GM15510 (cell line): ENCODE results near the gene PHF21A.

Experiments used
- POLR2A ChIP-seq: IDR thresholded peaks from 3 replicates; pipeline ENCODE4 v1.6.1; 2011; ENCODE audit warnings: borderline replicate concordance; ENCODE audit not compliant: insufficient read length; ENCODE audit errors: extremely low read depth

PHF21A gene

GRCh38 chr11:46066335-46066734 is 54.9 kb downstream of the PHF21A start:
- TF ChIP-seq POLR2A = no peak

- no peak for TF ChIP-seq POLR2A
Measured at GRCh38 chr11:46065681-46066080, 55.6 kb downstream of the PHF21A start.

DNA sequence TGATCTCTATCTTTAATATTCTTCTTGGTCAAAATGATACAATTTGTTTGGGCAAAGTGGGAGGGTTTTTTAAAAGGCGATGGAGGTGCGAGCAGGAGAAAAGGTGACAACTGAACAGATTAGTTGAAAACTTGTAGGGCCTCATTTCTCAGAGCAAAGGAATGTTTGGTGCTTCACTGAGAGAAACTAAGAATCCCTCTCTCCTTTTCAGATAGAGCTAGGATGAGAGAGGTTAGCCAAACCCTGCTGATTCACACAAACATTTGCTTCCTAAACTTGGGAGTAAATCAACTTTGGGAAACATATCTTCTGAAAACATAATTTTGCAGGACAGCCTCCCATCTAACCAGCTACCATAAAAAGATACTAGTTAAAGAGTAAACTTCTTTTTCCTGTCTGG is 57.0 kb downstream of the PHF21A start:
- no peak for TF ChIP-seq POLR2A

DNA sequence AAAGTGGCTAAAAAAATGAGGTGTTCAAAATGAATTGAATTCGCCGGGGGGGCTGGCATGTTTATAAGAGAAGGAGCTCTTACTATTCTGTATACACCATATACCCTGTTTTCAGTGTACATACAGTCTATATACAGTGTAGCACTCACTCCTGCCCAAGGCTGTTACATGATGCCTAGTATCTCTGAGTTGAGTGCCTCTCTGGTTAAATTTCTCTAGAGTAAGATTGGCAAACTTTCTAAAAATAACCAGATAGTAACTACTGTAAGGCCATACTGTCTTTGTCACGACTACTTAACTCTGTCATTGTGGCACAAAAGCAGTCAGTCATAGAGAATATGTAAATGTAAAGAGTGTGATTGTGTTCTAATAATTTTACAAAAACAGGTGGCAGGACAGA is 58.1 kb downstream of the PHF21A start:
- no peak for TF ChIP-seq POLR2A

DNA sequence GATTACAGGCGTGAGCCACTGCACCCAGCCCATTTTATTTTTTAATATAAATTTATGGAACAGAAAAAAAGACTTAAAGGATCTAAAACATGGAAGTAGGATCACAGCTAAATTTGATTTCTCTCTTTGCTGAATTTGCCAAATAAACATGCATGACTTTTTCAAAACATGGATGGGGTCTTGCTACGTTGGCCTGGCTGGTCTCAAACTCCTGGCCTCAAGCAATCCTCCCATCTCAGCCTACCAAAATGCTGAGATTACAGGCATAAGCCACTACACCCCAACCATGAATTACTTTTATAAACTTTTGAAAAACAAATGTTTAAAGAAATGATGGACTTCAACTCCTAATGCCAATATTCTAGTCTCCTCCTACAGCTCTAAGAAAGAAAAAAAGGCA is 61.2 kb downstream of the PHF21A start:
- no peak for TF ChIP-seq POLR2A

DNA sequence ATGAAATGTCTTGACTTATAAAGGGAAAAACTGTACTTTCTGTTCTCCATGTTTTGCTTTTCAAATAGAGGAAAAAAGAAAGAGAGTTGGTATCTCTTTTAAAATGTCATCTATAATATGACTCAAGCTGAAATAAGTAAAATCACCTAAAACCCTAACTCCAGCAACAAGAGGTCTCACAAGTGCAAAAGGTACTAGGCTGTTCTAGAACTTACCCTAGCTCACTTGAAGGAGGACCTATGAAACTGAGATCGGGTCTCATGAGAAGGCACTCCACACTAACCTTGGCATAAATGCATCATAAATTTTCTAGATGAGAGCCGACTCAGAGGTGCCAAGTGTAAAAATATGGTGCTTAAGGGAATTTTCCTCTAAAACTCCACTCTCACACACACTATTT is 63.8 kb downstream of the PHF21A start:
- TF ChIP-seq POLR2A = no peak

DNA sequence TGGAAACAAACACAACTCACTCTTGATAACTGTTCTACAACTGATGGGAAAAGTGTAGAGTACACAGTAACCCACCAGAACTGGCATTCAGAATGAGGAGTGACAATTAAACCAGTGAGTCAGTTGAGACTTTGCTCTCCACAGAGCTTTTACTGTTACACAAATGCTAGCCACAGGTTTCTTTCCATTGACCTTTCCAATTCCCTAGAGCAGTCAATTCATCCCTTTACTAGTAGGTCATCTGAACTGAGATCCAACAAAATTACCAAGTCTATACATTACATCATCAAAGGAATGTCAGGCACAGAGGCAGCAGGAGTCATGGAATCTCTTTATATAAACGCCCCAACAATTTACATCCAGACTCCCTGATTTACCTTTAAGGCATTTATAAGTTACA is 65.9 kb downstream of the PHF21A start:
- no peak for TF ChIP-seq POLR2A

DNA sequence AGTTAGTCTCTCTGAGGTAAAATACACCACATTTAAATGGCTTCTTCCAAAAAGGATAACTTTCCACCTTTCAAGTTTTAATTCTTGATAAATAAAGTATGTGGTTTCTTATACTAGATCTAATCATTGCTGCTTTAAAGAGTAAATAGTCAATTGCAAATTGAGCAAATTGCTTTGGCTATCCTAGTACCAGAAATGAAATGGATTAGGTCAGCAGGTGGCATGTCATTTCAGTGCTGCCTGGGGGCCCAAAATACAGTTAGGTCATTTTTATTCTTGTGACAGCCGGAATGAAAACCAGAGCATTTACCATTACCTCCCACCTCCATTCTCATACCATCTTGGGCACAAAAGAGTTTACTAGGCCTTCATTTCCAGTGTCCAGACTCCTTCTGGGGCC is 70.2 kb downstream of the PHF21A start:
- no peak for TF ChIP-seq POLR2A

- TF ChIP-seq POLR2A = no peak
Measured at GRCh38 chr11:46050662-46051061, 70.6 kb downstream of the PHF21A start.

DNA sequence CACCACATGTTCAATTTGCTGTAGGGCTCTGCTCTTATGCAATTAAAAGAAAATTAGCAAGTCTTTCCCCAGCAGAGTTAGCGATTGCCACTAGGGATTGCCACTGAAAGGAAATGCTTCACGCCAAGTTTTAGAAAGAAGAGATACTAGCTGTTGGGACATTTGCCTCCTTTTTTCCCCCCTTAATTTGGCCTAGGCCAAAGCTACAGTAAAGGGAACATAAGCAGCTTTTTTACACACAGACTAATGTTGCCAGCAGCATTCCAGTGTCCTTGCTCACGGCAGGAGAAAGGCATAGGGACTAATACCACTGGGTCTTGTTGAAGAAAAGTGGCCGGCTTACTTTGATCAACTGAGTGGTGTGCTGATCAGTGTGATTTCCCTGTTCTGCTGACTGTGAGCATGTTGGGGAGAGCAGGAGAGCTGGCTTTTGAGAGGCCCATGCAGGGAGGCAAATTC is 71.2 kb downstream of the PHF21A start:
- no peak for TF ChIP-seq POLR2A

DNA sequence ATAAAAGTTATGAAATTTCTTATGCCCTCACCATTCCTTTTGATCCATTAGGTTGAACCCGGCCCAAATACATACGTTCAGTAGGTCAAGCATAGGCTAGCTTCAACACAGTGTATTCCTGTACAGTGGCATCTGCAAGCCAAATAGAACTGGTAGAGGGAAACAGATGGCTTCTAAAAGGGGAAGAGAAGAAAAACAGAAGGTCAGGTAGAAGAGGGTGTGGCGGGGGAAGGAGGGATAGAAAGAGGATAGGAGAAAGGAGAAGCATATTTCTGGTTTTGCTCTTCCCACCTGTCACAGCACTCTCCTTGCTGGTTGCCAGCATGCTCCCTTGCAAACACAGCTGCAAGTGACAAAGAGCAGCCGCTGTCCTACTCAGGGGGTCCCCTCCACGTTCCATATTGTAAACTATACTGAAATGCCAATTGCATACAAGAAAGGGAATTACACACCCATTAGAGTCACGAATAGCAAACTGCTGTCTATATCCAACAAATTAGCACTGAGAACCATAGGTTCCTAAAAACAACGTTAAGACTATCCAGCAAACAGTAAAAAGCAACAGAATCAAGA is 71.8 kb downstream of the PHF21A start:
- TF ChIP-seq POLR2A = no peak

DNA sequence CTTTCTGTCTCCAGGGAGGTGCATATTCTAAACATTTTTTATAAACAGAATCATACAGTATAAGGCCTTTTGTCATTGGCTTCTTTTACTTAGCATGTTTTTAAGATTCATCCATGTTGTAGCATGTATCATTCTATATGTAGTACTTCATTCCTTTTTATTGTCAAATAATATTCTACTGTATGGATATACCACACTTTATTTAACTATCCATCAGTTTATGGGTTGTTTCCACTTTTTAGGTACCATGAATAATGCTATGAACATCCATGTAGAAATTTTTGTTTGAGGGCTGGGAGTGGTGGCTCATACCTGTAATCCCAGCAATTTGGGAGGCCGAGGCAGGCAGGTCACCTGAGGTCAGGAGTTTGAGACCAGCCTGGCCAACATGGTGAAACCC is 73.1 kb downstream of the PHF21A start:
- no peak for TF ChIP-seq POLR2A

GRCh38 chr11:46047520-46047919 is 73.7 kb downstream of the PHF21A start:
- TF ChIP-seq POLR2A = no peak

DNA sequence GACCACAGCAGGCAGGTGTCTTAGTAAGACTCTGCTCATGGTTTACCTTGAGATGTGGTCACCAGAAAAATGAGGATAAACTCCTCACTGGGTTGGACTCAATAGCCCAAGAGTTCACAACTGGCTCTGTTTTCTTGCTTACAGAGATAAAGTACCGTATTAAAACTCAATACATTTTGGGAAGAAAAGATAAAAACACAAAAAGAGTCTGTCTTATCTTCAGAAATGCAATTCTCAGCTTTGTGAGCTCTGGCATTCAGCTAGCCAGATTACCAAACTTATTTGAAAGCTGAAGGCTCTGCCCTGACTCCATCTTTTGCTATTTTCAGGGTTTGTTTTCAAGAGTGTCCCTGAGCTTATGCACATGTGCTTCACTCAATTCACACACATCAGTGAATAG is 75.4 kb downstream of the PHF21A start:
- TF ChIP-seq POLR2A = no peak

GRCh38 chr11:46044601-46045000 is 76.7 kb downstream of the PHF21A start:
- no peak for TF ChIP-seq POLR2A

DNA sequence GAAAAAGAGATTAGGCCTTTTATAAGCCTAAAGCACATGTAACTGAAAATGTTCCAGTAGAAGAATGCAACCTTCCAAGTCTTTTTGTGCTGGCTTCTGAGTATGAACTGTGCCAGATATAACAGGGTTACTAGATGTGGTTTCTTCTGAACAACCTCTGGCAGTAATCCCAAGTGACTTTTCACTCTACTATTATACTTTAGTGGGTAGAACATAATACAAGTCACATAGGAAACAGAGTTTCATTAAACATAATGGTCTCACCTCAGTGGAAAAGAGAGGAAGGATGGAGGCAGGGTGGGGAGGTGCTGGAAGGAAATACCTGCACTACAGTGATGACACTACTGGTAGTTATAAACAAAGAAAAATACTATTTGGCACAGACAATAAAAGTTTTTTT is 81.3 kb downstream of the PHF21A start:
- TF ChIP-seq POLR2A = no peak

DNA sequence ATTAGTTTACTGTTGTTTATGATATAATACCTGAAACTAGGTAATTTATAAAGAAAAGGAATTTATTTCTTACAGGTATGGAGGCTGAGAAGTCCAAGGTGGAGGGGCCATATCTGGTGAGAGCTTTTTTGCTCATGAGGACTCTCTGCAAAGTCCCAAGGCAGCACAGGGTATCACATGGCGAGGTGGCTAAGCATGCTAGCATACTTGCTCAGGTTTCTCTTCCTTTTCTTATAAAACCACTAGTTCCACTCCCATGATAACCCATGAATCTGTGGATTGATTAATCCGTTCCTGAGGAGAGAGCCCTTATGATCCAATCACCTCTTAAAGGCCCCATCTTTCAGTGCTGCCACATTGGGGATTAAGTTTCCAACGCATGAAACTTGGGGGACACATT is 82.7 kb downstream of the PHF21A start:
- no peak for TF ChIP-seq POLR2A
